GM12801 (cell line): Measurements from ENCODE around the gene PRKG1.

Source experiments
- TF ChIP-seq, protein P1 (sequence below): IDR thresholded peaks from one replicate; pipeline ENCODE4 v1.5.1; 2011; ENCODE audit warnings: control low read depth; ENCODE audit not compliant: insufficient read length; ENCODE audit errors: extremely low read depth

The PRKG1 gene

DNA sequence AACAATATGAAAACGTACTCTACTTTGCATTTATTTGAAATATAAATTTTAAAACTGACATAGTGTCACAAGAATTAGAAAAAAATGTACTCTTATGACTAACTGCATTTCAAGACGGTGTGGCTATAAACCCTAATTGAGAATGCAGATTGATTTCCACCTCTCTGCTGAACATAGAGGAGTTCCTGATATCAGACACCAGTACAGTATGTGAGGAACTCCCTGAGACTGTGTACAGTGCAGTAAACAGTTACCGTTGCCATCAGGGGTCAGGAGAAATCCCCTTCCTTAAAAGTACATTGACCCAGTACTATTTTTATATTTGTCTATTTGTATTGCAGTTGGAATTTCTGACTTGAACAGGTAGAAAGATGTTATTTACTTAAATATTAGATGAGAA is 1178.0 kb downstream of the PRKG1 start:
- TF ChIP-seq, protein P1, sequence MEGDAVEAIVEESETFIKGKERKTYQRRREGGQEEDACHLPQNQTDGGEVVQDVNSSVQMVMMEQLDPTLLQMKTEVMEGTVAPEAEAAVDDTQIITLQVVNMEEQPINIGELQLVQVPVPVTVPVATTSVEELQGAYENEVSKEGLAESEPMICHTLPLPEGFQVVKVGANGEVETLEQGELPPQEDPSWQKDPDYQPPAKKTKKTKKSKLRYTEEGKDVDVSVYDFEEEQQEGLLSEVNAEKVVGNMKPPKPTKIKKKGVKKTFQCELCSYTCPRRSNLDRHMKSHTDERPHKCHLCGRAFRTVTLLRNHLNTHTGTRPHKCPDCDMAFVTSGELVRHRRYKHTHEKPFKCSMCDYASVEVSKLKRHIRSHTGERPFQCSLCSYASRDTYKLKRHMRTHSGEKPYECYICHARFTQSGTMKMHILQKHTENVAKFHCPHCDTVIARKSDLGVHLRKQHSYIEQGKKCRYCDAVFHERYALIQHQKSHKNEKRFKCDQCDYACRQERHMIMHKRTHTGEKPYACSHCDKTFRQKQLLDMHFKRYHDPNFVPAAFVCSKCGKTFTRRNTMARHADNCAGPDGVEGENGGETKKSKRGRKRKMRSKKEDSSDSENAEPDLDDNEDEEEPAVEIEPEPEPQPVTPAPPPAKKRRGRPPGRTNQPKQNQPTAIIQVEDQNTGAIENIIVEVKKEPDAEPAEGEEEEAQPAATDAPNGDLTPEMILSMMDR, result no peak

DNA sequence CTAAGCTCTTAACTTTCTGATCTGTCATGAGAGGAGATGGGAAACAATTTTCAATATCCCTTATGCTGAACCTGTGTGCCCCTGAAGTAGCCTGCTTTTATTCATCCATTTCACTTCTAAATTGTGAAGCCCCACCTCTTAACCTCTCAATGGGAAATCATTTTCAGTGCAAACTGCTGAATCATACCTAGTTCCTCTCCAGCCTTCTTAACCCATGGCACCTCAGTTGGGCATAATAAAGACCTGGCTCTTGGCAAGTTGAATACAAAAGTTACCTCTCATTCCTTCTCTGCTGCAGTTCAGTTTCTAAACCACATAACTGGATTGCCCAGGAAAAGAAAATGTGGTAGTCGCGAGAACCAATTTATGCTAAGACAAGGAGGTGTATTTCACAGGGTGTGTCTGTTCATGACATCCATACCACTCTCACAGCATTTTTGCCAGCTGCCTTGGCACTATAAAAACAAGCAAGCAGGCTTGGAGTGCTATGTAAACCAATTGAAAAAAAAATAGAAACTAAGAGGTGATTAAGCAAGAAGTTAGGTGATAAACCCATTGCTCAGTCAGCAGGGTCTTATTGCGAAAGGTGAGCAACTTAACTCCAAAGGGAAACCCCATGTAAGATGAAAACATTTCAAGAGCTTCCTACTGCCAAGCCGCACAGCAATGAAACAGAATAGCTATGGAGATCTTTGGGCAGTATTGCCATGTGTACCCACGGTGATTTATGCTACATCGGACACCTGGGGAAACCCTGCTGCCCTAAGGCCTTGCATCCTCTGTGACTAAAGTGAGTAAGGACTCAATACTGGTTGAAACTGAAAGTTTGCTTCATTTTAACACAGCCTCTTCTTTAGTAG is 1182.8 kb downstream of the PRKG1 start:
- TF ChIP-seq, protein P1, result no peak

DNA sequence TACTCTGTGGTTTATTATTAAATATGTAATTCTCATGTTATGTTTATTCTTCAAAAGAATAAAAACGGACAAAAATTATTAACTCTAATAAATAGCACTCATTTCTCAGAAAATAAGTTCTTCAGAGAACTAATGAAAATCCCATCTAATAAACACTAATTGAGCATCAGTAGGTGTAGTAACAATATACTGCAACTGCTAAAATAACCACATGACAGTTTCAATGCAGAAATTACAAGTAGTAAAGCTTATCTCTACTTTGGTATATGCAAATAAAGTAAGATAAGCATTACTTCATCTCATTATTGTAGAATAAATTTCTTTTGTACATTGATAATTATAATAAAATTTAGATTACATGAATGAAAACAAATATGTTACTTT is 1183.4 kb downstream of the PRKG1 start:
- TF ChIP-seq, protein P1, result no peak

DNA sequence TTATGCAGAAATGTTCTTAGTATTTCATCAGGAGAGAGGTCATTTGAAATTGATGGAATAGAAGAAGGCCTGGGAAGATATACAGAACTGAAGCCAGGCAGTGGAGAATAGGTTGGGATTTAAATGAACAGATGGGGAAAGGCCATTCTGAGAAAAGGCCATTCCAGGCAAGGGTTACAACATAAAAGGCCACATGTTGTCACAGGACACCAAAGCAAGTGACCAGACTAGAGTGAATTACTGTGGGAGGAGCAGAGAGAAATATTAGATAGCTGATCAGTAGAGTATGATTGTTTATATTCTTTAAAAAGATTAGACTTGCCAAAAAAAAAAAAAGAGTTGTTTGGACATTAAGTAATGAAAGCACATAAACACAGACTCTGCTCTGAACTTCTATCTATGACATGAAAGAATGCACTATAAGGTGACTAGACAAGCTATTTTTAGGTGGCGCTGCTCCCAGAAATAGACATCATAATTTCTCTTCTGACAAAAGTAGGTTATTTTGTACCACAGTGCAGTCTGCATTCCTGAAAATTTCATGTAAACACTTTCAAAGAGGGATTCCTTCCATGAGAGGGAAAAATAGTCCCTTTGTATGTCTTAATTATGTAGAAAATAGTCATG is 1184.6 kb downstream of the PRKG1 start:
- TF ChIP-seq, protein P1, result no peak

DNA sequence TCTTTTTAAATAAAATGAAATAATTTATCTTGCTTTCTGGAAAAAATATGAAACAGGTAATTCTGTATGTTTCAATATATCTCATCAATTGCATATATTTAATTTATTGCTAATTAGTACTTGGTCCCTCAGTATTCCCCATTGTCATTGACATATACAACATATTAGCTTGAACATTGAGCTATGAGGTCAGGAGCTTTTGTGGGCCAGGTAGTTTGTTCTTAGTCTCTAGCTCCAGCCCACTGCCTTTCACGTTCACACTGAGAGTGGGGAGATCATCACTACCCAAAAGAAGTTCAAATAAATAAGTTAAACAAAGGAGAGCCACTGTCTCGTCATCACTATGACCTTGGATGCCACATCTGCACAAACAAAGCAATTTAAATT is 1185.1 kb downstream of the PRKG1 start:
- TF ChIP-seq, protein P1, result no peak

DNA sequence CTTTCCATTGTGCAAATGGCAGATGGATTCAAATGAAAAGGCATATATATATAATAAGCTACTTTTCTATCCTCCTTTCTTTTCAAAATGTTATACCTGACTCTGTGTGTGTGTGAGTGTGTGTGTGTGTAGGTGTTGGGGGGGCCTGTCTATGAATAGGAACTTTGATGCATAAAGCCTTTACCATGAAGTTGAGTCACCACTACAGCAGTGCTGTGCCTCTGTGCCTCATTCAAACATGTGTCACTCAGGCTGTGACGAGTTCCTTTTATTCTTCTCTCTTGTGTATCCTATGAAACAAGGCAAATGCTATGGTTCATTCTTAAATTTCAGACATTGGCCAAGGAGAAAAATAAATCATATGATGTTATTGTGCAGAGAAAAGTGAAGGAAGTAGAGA is 1187.1 kb downstream of the PRKG1 start:
- TF ChIP-seq, protein P1, result no peak

DNA sequence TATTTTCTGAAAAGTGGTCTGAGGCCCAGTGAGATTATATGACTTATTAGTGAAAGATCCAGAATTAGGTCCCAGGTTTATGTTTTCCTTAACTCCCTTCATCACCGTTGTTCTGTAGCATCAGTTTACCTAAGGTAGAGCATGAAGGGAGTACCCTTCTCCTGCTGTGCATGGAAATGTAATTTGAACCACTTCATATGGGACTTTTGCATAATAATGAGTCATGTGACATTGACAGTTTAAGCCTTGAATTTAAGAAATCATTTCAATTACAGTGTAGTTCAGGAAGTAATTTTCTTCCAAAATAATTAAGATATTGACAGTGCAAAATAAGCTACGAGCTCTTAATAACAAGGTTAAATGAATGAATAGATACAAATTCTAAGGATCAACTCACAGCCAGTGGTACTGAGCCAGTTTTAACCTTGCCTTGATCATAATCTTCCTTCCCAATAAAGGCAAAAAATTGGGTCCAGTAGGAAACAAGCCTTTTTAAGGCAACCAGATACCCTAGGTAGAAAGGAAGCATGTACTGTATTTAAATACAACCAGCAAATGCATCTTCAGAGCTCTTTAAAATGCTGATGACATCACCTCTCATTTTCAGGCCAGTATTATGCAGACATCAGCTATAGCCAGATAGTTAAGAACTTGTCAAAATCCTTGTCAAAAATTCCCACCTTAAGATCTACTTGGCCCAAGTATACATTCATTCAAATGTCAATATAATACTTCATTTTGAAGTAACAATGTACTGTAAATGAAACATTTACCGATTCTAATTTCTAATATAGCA is 1191.0 kb downstream of the PRKG1 start:
- TF ChIP-seq, protein P1, result no peak
